GM04504 (cell line): ENCODE data around the gene LAMC2.
"Not testable (repeated sequence)": the region's sequence is repeated elsewhere in the genome, so short reads cannot be mapped to it uniquely, and the experiment has no call there.

Experiments used
- DNase-seq: peaks from one replicate; pipeline ENCODE4 v3.0.0-alpha.2; 2012; ENCODE audit warnings: low read depth

LAMC2 gene

DNA sequence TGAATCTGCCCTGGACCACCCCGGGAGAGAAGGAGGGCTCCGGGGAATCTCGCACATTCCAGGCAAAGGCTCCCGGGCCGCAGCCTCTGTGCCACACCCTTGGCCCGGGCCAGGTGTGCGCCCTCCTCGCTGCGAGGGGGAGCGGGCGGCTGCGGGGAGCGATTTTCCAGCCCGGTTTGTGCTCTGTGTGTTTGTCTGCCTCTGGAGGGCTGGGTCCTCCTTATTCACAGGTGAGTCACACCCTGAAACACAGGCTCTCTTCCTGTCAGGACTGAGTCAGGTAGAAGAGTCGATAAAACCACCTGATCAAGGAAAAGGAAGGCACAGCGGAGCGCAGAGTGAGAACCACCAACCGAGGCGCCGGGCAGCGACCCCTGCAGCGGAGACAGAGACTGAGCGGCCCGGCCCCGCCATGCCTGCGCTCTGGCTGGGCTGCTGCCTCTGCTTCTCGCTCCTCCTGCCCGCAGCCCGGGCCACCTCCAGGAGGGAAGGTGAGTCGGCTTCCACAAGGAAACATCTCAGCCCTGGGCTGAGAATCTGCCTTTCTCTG, at the start of gene LAMC2:
LAMC2 (plus strand) TSS at position 324 of the 550 bp plus-strand sequence; CDS start at position 413, 89 bp downstream.
- DNase-seq, result no peak

DNA sequence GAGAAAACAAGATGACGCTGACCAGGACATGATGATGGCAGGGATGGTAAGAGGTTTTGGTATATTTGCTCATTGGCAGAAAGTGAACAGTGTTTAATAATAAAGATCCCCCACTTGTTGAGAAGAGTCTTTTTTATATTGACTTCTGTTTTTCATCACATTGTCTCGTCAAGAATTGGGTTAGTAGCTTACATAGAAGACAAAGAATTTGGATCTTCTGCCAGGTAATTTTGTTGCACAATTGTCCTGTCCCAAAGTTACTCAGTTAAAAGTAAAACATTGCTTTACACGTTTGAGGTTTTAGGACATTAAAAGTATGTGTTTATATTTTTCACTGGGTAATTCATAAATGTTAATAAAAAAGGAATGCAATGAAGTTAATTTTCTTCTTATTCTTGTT, 48.3 kb upstream of the LAMC2 start:
- DNase-seq, result peak; percentile 61

DNA sequence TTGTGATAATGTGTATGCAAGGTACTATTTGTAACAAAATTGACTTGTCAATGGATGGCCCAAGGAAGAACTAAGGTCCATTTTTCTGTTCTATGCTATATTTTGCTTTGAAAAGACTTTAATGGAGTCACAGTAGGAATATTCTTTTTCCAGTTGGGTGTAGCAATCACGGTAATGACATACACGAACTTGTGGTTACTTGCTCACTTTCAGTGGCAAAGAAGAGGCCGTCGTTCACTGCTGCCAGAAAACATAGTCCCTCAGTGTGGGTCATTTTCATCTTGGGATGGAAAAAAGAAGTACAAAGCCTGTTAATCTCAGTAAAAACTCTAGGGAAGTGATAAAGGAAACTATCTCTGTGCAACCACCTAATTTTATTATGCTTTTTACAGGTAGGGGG, 47.8 kb upstream of the LAMC2 start:
- DNase-seq, result no peak

DNA sequence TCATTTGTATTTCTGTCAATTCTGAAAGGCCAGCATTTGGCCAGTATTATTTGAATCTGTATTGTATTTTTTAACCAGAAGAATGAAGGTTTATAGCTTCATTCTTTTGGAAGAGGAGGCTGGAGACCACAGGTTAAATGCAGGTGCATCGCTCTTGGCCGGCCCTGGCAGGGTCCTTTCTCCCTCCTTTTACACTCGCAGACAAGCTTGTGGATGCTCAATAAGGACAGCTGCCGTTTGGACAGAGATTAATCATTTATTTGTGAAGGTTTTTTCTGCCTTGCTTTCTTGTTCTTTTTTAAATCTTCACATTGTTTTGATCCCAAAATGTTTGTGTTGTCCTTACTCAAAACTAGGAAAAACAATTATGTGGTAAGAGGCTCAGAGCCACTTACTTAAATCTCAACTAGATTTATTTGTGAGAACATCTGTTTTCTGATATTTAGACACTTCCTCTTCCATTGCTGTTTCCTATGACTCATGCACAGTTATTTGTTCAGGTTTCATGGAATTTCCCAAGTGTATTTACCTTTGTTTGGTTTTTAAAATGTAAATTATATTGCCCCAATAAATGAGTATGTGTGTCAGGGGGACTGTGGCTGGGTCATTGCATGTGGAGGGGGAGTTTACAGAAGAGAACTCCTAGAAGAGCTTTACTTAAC, 46.7 kb upstream of the LAMC2 start:
- DNase-seq, result no peak

DNA sequence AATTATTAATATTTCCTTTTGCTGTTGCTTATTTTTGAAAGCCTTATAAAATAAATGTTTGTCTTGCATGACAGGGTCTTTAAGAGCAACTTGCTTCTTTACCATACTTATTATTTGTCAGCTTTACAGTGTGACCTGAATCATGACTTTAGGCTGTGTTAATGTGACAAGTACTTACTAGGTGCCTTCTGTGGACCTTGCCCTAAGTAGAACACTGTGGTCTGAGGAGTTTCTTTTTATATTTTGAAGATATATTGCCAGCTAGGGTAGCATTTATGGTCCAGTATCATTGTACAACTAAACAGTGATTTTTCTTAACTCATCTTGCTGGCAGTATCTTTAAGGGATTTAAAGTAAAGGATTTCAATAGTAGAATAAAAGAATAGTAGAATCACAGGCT, 45.4 kb upstream of the LAMC2 start:
- no peak for DNase-seq

DNA sequence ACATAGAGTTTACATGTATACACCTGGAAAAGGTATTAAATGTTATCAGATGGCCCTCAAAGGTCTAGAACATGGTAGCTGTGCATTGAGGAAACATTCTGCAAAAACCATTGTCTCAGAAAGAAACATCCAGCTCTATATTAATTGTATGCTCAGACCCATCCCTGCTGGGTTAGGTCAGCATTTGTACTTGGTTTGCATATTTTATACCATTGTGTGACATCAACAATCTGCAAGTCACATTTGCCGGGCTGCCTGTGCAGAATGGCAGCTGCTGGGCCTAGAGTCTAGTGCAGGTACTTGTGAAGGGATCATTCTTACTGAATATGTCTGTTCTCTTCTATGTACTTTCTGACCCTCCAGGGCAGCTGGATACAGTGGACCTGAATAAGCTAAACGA, 43.9 kb upstream of the LAMC2 start:
- no peak for DNase-seq

DNA sequence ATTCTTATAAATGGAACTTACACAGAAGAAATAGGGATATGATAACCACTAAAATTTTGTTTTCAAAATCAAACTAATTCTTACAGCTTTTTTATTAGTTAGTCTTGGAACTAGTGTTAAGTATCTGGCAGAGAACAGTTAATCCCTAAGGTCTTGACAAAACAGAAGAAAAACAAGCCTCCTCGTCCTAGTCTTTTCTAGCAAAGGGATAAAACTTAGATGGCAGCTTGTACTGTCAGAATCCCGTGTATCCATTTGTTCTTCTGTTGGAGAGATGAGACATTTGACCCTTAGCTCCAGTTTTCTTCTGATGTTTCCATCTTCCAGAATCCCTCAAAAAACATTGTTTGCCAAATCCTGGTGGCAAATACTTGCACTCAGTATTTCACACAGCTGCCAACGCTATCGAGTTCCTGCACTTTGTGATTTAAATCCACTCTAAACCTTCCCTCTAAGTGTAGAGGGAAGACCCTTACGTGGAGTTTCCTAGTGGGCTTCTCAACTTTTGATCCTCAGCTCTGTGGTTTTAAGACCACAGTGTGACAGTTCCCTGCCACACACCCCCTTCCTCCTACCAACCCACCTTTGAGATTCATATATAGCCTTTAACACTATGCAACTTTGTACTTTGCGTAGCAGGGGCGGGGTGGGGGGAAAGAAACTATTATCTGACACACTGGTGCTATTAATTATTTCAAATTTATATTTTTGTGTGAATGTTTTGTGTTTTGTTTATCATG, 42.3 kb upstream of the LAMC2 start:
- no peak for DNase-seq

DNA sequence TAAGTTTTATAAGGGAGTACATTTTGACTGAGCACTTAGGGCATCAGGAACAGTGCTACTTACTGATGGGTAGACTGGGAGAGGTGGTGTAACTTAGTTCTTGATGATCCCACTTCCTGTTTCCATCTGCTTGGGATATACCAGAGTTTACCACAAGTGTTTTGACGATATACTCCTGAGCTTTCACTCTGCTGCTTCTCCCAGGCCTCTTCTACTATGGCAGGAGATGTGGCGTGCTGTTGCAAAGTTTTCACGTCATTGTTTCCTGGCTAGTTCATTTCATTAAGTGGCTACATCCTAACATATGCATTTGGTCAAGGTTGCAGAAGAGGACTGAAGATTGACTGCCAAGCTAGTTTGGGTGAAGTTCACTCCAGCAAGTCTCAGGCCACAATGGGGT, 41.3 kb upstream of the LAMC2 start:
- no peak for DNase-seq

DNA sequence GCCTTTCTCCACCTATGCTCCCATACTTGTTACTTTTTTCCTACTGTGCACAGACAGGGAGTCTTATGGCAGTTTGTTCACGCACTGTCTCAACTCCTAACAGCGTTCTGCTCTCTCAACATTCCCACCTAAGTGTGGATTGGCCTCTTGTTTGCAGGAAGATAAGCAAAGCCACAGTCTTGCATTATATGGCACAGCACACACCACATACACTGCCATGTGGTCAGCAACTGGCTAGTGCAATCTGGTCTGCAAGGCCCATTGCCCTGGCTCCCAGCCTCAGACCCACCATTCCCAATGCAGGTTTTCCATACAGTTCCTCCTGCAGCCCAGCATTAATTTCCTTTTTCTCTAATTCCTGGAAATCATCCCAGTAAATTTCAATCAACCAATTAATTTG, 38.3 kb upstream of the LAMC2 start:
- no peak for DNase-seq

DNA sequence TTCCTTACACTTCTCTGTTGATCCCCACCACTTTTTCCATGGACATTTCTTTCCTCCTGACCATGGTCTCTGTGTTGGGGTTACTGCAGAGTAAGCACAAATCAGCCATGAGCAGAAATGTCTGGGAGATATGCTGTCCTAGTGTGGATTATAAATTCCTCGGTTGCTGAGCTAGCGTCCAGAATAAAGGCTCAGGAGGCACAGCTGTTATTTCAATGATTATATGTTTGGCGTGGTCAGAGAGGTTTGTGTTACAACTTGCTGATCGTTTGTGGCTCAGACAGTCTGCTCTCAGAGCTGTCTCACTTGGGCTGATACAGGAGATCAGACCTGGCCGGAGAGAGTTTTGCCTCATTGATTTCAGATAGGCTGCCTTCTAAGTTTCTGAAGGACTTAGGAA, 37.5 kb upstream of the LAMC2 start:
- DNase-seq, result no peak

DNA sequence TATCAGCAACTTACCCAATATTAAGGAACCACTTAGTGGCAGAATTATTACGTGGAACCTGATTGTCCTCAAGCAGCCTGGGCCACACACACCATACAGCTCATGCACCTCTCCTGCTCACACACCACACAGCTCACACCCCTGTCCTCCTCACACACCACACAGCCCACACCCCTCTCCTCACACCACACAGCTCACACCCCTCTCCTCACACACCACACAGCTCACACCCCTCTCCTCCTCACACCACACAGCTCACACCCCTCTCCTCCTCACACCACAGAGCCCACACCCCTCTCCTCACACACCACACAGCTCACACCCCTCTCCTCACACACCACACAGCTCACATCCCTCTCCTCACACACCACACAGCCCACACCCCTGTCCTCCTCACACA, 36.8 kb upstream of the LAMC2 start:
- DNase-seq, result no peak

DNA sequence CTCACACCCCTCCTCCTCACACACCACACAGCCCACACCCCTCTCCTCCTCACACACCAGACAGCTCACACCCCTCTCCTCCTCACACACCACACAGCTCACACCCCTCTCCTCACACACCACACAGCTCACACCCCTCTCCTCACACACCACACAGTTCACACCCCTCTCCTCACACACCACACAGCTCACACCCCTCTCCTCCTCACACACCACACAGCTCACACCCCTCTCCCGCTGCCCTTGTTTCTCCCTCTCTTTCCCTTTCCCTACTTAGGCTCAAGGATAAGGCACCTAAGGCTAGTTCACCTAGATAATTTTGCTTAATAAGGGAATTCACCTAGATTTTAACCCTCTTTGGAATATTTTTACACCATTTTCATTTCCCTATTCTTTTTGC, 36.0 kb upstream of the LAMC2 start:
- not testable (repeated sequence) for DNase-seq

DNA sequence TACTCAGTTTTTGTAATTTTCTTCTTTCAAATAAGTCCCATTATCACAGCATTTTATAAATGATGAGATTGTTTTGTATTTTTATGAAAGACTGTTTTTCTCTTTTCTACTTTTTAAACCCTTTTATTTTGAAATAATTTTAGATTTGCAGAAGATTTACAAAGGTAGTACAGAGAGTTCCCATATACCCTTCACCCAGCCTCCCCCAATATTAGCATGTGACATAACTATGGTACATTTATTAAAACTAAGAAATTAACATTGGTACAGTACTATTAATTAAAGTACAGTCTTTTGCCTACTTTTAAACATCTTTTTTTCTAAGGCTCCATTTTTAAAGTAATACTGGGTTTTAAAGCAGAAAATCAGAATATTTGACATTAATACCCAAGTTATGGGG, 35.6 kb upstream of the LAMC2 start:
- DNase-seq, result no peak

DNA sequence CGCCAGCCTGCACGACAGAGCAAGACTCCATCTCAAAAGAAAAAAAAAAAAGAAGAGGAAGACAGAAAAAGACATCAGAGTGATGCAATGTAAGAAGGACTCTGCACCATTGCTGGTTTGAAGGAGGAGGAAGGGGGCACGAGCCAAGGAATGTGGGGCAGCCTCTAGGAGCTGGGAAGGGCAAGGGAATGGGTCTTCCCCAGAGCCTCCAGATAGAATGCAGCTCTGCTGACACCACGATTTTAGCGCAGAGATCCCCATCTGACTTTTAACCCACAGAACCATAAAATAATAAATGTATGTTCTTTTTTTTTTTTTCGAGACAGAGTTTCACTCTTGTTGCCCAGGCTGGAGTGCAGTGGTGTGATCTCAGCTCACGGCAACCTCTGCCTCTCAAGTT, 33.9 kb upstream of the LAMC2 start:
- no peak for DNase-seq

DNA sequence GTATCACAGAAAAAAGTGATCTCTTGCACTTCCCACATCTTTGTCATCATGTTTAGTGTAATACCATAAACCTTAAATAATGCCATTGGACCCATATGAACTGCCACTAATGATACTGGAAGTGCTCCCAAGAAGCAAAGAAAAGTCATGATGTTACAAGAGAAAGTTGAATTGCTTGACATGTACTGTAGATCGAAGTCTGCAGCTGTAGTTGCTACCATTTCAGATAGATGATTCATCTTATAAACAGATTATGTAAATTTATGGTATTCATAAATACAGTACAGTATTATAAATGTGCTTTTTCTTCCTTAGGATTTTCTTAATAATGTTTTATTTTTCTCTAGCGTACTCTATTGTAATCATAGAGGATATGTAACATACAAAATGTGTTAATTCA, 30.1 kb upstream of the LAMC2 start:
- no peak for DNase-seq

DNA sequence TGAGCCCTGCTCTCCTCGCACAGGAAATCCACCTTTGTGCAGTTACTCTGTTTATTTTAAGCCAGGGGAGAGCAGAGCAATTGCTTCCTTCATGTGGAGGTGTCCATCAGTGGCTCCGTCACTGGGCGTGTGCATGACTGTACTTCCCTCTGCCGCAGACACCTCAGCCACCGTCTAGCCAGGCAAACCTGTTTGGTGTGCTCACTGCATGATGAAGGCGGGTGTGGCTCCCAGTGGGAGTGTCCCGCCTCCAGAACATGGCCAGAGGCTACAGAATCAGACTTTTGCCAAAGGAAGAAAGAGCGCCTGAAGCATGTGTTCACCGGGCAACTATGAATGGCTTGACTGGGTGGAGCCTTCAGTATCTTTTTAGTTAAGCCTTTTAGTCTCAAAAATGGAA, 26.1 kb upstream of the LAMC2 start:
- DNase-seq, result no peak

DNA sequence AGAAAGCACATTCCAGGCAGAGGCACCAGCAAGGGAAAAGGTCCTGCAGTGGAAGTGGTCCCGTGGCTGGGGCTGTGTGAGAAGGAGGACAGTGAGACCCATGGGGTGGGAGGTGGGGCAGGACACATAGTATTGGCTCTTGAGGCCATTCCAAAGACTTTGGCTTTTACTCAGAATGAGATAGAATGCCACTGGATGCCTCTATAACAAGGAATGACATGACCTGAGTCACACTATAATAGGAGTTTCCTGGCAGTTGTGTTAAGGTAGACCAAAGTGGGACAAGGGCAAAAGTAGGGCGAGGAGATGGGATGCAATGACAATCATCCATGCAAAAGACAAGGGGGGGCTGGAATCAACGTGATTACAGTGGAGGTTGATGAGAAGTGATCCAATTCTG, 24.7 kb upstream of the LAMC2 start:
- no peak for DNase-seq

DNA sequence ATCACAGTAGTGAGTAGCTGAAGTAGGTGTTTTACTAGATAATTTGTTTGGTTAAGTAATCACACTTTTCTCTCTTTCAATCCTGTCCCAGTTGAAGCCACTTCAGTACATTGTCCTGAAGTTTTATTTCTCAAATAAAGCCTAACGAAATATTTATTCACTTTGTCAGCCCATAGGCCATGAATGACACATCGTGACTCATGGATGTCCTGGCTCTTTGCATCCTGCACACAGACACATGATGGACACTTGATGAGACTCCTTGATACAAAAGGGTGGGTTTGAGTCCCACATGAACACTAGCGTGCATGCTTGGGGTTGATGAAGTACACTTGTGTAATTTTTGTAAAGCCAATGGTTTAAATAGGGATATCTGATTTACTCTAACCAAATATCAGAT, 22.7 kb upstream of the LAMC2 start:
- peak; percentile 52 for DNase-seq

DNA sequence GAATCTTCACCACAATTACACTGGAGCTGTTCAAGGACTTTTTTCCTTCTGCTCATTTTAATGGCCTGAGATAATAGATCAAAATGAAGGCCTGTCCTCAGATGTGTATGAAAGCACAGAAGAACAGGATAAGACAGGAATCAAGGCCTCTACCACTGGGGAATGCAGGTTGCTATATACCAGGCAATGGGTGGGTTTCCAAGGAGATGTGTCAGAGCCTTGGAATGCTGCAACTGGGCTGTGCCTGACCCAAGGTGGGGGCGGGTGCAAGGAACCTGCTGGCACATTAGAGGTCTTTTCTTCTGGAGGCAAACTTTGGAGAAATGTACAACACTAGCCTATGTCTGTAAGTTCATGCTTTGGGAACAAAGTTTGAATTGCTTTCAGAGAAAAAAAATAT, 21.7 kb upstream of the LAMC2 start:
- no peak for DNase-seq

DNA sequence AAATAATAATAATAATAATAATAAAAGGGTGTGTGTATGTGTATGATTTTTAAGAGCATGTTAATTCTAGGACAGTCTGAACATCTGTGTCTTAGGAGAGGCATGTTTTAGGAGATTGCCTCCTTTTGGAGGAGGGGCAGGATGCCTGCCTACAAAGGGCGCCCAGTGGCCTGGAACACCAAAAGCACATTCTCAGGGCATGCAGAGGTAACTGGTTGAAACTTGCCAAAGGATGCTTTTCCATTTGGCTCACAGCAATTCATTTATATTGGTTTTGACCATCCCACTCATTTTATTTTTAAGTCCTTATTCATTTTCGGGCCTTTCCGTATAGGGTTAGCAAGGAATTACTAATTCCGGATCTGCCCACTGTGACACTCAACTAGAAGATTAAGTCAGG, 21.1 kb upstream of the LAMC2 start:
- no peak for DNase-seq

DNA sequence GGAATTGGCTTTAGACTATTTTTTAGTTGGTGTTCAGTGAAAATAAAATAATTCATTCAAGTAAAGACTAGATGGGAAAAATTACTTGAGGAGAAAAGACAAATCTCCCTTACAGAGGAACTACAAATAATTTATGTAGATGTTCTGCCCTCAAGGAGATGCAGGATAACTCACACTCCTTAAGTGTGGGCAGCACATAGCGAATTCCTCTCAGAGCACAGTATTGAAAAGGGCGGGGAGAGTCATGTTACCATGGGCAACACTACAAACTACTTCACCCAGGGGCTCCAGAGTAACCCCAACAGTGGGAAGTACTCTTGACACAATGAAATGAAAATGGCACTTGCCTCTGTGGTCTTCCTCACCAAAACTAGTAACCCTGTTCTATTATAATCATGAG, 20.6 kb upstream of the LAMC2 start:
- DNase-seq, result no peak

DNA sequence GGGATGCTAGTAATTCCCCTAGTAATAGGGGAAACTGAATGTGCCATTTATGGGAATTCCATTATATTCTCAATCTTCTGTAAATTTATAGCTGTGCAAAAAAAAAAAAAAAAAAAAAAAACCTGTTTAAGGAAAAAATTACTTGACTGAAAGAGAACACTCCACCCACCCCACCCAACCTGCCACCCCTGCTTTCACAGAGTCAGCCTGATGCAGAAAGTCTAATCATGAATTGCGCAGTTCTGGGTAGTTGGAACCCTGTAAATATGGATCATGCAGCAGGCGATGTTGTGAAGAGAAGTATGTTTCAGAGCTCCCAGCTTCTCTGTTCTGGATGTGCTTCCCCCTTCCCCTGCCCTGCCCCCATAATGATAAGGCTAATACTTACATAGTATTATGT, 19.6 kb upstream of the LAMC2 start:
- no peak for DNase-seq

DNA sequence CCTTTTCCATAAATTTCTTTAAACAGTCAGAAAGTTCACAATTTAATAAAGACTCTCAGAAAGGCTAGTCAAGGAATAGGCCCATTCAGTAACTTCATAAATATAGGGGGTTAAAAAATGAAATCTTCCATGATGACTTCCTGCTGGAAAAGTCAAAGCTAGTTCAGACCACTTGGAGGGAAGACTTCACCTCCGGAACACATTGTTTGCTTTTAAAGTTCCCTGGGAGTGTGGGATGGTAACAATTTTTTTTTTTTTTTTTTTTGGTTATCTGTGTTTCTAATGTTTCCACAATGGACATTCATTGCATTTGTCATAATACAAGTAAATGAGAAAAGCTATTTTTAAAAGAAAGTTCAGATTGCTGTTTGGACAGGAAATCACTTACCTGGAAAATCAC, 18.4 kb upstream of the LAMC2 start:
- no peak for DNase-seq

DNA sequence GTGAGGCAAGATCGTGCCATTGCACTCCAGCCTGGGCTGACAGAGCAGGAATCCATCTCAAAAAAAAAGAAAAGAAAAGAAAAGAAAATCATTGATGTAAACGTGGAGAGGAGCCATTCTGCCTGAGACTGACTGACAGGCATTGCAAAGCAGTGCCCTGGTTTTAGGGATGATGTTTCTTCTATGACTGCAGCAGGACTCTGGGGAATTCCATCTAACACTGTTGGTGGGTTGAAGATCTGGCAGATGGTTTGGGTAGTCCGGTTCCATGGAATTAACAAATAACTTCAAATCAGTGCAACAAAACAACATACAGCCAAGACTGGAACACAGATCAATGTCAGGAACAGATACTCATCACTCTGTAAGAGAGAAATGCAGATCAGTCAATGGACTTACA, 17.8 kb upstream of the LAMC2 start:
- DNase-seq, result no peak
